ENCODE measurements around the gene VSTM2L. TPM values are rescaled to one million over a fixed set of nuclear protein-coding genes. Genes with fewer than 3 reads are reported as not detected.

VSTM2L gene
- total RNA-seq, 1 donor from 2014 or later = 7.3 TPM

- no peak for DNase-seq (ENCODE audit: low spot score)
- Mint-ChIP-seq H3K36me3 (ENCODE audit: low read depth) (no peaks in the 10 kb centered on the region), H3K9me3 (ENCODE audit: low read depth) (no peaks in the 10 kb centered on the region), H3K4me3 (ENCODE audit: unreplicated experiment) (peak overlapping the region; percentile 1), H3K27ac (ENCODE audit: unreplicated experiment) (no peak overlapping the region), H3K4me1 (ENCODE audit: low read depth) (peaks cover 48% of the 10 kb centered on the region), H3K27me3 (ENCODE audit: low read depth) (no peaks in the 10 kb centered on the region)
- no peak for TF ChIP-seq CTCF (IDR thresholded peaks at IDR 0.05)
These were observed 11.4 kb downstream of the VSTM2L start for GRCh38 chr20:37914367-37914671.

GRCh38 chr20:37914672-37915433, 11.9 kb downstream of the VSTM2L start:
- Mint-ChIP-seq H3K27me3 (ENCODE audit: low read depth) (no peaks in the 10 kb centered on the region), H3K27ac (ENCODE audit: unreplicated experiment) (peak overlapping the region; percentile 84), H3K4me1 (ENCODE audit: low read depth) (peaks cover 51% of the 10 kb centered on the region), H3K9me3 (ENCODE audit: low read depth) (no peaks in the 10 kb centered on the region), H3K36me3 (ENCODE audit: low read depth) (no peaks in the 10 kb centered on the region), H3K4me3 (ENCODE audit: unreplicated experiment) (peak overlapping the region; percentile 65)
- no peak for DNase-seq (ENCODE audit: low spot score)
- peak; percentile 25 for TF ChIP-seq CTCF (IDR thresholded peaks at IDR 0.05)

GRCh38 chr20:37915434-37915787, 12.5 kb downstream of the VSTM2L start:
- Mint-ChIP-seq H3K4me3 (ENCODE audit: unreplicated experiment) (no peak overlapping the region), H3K27me3 (ENCODE audit: low read depth) (no peaks in the 10 kb centered on the region), H3K9me3 (ENCODE audit: low read depth) (no peaks in the 10 kb centered on the region), H3K4me1 (ENCODE audit: low read depth) (peaks cover 51% of the 10 kb centered on the region), H3K36me3 (ENCODE audit: low read depth) (no peaks in the 10 kb centered on the region), H3K27ac (ENCODE audit: unreplicated experiment) (no peak overlapping the region)
- TF ChIP-seq CTCF (IDR thresholded peaks at IDR 0.05) = no peak
- no peak for DNase-seq (ENCODE audit: low spot score)

GRCh38 chr20:37915800-37916570, 13.1 kb downstream of the VSTM2L start:
- H3K4me1 Mint-ChIP-seq (ENCODE audit: low read depth) = peaks cover 51% of the 10 kb centered on the region
- no peak for TF ChIP-seq CTCF (IDR thresholded peaks at IDR 0.05)
- H3K27ac Mint-ChIP-seq (ENCODE audit: unreplicated experiment) = no peak overlapping the region
- H3K36me3 Mint-ChIP-seq (ENCODE audit: low read depth) = no peaks in the 10 kb centered on the region
- no peak overlapping the region for H3K4me3 Mint-ChIP-seq (ENCODE audit: unreplicated experiment)
- no peak for DNase-seq (ENCODE audit: low spot score)
- H3K27me3 Mint-ChIP-seq (ENCODE audit: low read depth) = no peaks in the 10 kb centered on the region
- no peaks in the 10 kb centered on the region for H3K9me3 Mint-ChIP-seq (ENCODE audit: low read depth)

- Mint-ChIP-seq H3K27ac (ENCODE audit: unreplicated experiment) (no peak overlapping the region), H3K4me1 (ENCODE audit: low read depth) (peaks cover 41% of the 10 kb centered on the region), H3K9me3 (ENCODE audit: low read depth) (no peaks in the 10 kb centered on the region), H3K4me3 (ENCODE audit: unreplicated experiment) (no peak overlapping the region), H3K27me3 (ENCODE audit: low read depth) (peaks cover 2% of the 10 kb centered on the region), H3K36me3 (ENCODE audit: low read depth) (no peaks in the 10 kb centered on the region)
- no peak for TF ChIP-seq CTCF (IDR thresholded peaks at IDR 0.05)
- no peak for DNase-seq (ENCODE audit: low spot score)
These were observed 14.5 kb downstream of the VSTM2L start for GRCh38 chr20:37917461-37917860.
